DND-41 (cell line): ENCODE results near the gene PAK5.

Experiments used
- ATAC-seq: fragments of 200-7000 bp; cut with Tn5 transposase; 3 replicates; pipeline ENCODE4 v1.9.1; 2021; ENCODE audit warnings: low read depth; ENCODE audit not compliant: insufficient read depth
- DNase-seq: peaks from one replicate; pipeline ENCODE4 v3.0.0-alpha.2; 2020
- H2AFZ ChIP-seq: 2 replicates; pipeline ENCODE4 v1.6.0; 2012; ENCODE audit warnings: low read depth, low read length
- H3K27ac ChIP-seq: 2 replicates; pipeline ENCODE4 v1.5.1; 2012; ENCODE audit warnings: low read length, inconsistent platforms
- H3K27me3 ChIP-seq: fragments of 200-600 bp; sonication (generic); 2 replicates; pipeline ENCODE4 v1.6.0; 2012; ENCODE audit warnings: low read length, mild to moderate bottlenecking, inconsistent platforms; ENCODE audit not compliant: insufficient read depth, poor library complexity
- H3K36me3 ChIP-seq: 2 replicates; pipeline ENCODE4 v1.5.1; 2012; ENCODE audit warnings: low read length, inconsistent platforms; ENCODE audit not compliant: insufficient read depth
- H3K4me1 ChIP-seq: 2 replicates; pipeline ENCODE4 v1.5.1; 2012; ENCODE audit warnings: mild to moderate bottlenecking, low read length; ENCODE audit not compliant: insufficient read depth
- H3K4me2 ChIP-seq: 2 replicates; pipeline ENCODE4 v1.6.0; 2012; ENCODE audit warnings: mild to moderate bottlenecking, moderate library complexity, low read length, inconsistent platforms; ENCODE audit not compliant: insufficient read depth
- H3K4me3 ChIP-seq, 2 experiments: fragments of 200-600 bp in 1 of 2; shearing (Covaris generic) in 1 of 2; 2 replicates each; pipeline ENCODE4 v1.5.1; 2012 to 2016; ENCODE audit warnings: inconsistent platforms in 2 of 2, low read length in 2 of 2, mild to moderate bottlenecking in 2 of 2, low read depth in 1 of 2, moderate library complexity in 1 of 2
- H3K79me2 ChIP-seq: 2 replicates; pipeline ENCODE4 v1.6.0; 2012; ENCODE audit warnings: low read length, inconsistent platforms; ENCODE audit not compliant: insufficient read depth
- H3K9ac ChIP-seq: 2 replicates; pipeline ENCODE4 v1.6.0; 2012; ENCODE audit warnings: low read depth, mild to moderate bottlenecking, inconsistent platforms, low read length, moderate library complexity
- H3K9me3 ChIP-seq: 2 replicates; pipeline ENCODE4 v1.5.1; 2012; ENCODE audit warnings: low read length, moderate library complexity, mild to moderate bottlenecking, inconsistent platforms; ENCODE audit not compliant: insufficient read depth, severe bottlenecking
- H4K20me1 ChIP-seq: 2 replicates; pipeline ENCODE4 v1.6.0; 2012; ENCODE audit warnings: low read length; ENCODE audit not compliant: insufficient read depth
- CTCF ChIP-seq: IDR thresholded peaks from 2 replicates; pipeline ENCODE4 v1.5.1; 2012; ENCODE audit warnings: borderline replicate concordance, low read length, moderate library complexity, mild to moderate bottlenecking; ENCODE audit not compliant: poor library complexity, severe bottlenecking; ENCODE audit errors: extremely low read depth
- EZH2 ChIP-seq: IDR thresholded peaks from 3 replicates; pipeline ENCODE4 v1.6.1; 2012; ENCODE audit warnings: borderline replicate concordance, low read depth, mild to moderate bottlenecking, moderate library complexity, low read length, inconsistent platforms; ENCODE audit not compliant: severe bottlenecking

Gene PAK5

DNA sequence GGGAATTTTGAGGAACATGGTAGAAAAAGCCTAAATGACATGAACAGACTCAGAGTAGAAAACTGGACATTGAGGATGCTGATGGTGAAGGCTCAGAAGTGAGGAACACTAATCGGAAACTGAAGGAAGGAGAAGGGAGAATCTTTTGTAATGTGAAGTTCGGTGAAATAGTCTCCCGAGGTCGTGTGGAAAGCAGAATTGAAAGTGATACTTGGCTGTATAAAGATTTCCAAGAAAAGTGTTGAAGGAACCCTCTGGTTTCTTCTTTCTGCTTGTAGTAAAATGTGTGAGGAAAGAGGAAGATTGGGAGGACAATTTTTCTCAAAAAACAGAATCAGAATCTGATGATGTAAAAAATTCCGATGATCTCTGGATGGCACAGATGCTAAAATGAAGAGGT lies 209.0 kb downstream of the PAK5 start:
- DNase-seq (no peak), ATAC-seq (no peak)
- Histone ChIP-seq H3K4me3 (no peak overlapping the region), H4K20me1 (no peaks in the 10 kb centered on the region), H2AFZ (no peak overlapping the region), H3K27me3 (no peaks in the 10 kb centered on the region), H3K9me3 (no peaks in the 10 kb centered on the region), H3K79me2 (no peaks in the 10 kb centered on the region), H3K4me1 (no peaks in the 10 kb centered on the region), H3K36me3 (no peaks in the 10 kb centered on the region), H3K27ac (no peak overlapping the region), H3K4me2 (no peak overlapping the region), H3K9ac (no peak overlapping the region)
- no peak for TF ChIP-seq EZH2
- no peak for TF ChIP-seq CTCF

GRCh38 chr20:9628589-9628988 lies 210.3 kb downstream of the PAK5 start:
- Histone ChIP-seq H3K4me1 (no peaks in the 10 kb centered on the region), H3K9me3 (no peaks in the 10 kb centered on the region), H3K4me2 (no peak overlapping the region), H3K4me3 (no peak overlapping the region), H3K36me3 (no peaks in the 10 kb centered on the region), H2AFZ (no peak overlapping the region), H3K79me2 (no peaks in the 10 kb centered on the region), H3K9ac (no peak overlapping the region), H3K27me3 (no peaks in the 10 kb centered on the region), H4K20me1 (no peaks in the 10 kb centered on the region), H3K27ac (no peak overlapping the region)
- TF ChIP-seq EZH2: no peak
- TF ChIP-seq CTCF: no peak
- no peak for ATAC-seq
- no peak for DNase-seq

DNA sequence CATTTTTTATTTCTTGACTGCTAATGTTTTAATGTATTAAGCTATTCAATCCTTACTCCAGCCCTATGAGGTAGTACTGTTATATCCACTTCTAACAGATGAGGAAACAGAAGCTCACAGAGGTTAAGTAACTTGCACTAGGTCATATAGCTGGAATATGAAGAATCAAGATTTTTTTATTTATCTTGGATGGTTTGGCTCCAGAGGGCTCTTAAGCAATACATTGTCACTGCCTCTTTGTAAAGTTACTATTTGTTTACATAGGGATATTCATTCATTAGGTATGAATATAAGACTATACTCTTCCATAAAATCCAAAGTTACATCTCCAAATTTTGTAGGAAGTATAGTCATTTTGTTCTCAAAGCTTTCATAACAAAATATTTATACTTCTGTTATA lies 210.7 kb downstream of the PAK5 start:
- Histone ChIP-seq H3K4me3 (no peak overlapping the region), H3K27ac (no peak overlapping the region), H3K36me3 (no peaks in the 10 kb centered on the region), H3K9ac (no peak overlapping the region), H3K9me3 (peaks cover under 1% of the 10 kb centered on the region), H3K4me1 (no peaks in the 10 kb centered on the region), H3K79me2 (no peaks in the 10 kb centered on the region), H4K20me1 (no peaks in the 10 kb centered on the region), H3K4me2 (no peak overlapping the region), H3K27me3 (no peaks in the 10 kb centered on the region), H2AFZ (no peak overlapping the region)
- ATAC-seq (no peak), DNase-seq (no peak)
- TF ChIP-seq CTCF (no peak), EZH2 (no peak)

GRCh38 chr20:9627219-9627618 lies 211.7 kb downstream of the PAK5 start:
- Histone ChIP-seq H3K4me3 (no peak overlapping the region), H3K4me1 (no peaks in the 10 kb centered on the region), H3K36me3 (no peaks in the 10 kb centered on the region), H3K9me3 (peaks cover 2% of the 10 kb centered on the region), H3K9ac (no peak overlapping the region), H4K20me1 (no peaks in the 10 kb centered on the region), H3K79me2 (no peaks in the 10 kb centered on the region), H3K27ac (no peak overlapping the region), H2AFZ (no peak overlapping the region), H3K4me2 (no peak overlapping the region), H3K27me3 (no peaks in the 10 kb centered on the region)
- no peak for ATAC-seq
- no peak for TF ChIP-seq EZH2
- TF ChIP-seq CTCF: no peak
- DNase-seq: no peak
